GM06990 (cell line): ENCODE results near the gene AK8.

ENCODE experiments used
- DNase-seq: peaks from one replicate; pipeline ENCODE4 v3.0.0-alpha.2; 2011; ENCODE audit not compliant: insufficient read length; ENCODE audit errors: extremely low read depth
- H3K27me3 ChIP-seq: replicated peaks from 2 replicates; pipeline ENCODE4 v1.6.0; 2011; ENCODE audit warnings: low read length; ENCODE audit not compliant: control insufficient read depth, insufficient read depth
- H3K36me3 ChIP-seq: 2 replicates; pipeline ENCODE4 v1.5.1; 2011; ENCODE audit warnings: low read length; ENCODE audit not compliant: control insufficient read depth, insufficient read depth
- H3K4me3 ChIP-seq: replicated peaks from 2 replicates; pipeline ENCODE4 v1.5.1; 2011; ENCODE audit warnings: low read depth, mild to moderate bottlenecking, control low read depth, low read length
- TF ChIP-seq, protein P1 (sequence below): IDR thresholded peaks from 2 replicates; pipeline ENCODE4 v1.5.1; 2011; ENCODE audit warnings: low read length, control low read depth, mild to moderate bottlenecking, inconsistent platforms; ENCODE audit not compliant: insufficient read depth, poor library complexity, severe bottlenecking

The AK8 gene

DNA sequence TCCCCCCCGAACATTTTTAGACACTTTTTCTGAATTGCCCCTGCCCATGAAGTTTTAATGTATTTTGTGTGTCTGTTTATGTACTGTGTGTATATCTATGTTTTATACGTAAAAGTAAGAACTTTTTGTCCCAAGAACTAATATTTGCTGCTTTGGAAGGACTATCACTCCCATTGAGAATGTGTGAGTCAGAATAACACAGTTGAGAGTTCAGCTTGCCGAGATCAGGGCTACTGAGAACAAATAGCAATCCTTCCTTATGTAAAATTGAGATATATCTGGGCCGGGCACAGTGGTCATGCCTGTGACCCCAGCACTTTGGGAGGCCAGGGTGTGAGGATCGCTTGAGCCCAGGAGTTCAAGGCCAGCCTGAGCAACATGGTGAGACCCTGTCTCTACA is 196.5 kb downstream of the AK8 start:
- Histone ChIP-seq H3K36me3 (peaks cover 22% of the 10 kb centered on the region), H3K27me3 (no peaks in the 10 kb centered on the region), H3K4me3 (no peak overlapping the region)
- DNase-seq: no peak
- TF ChIP-seq, protein P1, sequence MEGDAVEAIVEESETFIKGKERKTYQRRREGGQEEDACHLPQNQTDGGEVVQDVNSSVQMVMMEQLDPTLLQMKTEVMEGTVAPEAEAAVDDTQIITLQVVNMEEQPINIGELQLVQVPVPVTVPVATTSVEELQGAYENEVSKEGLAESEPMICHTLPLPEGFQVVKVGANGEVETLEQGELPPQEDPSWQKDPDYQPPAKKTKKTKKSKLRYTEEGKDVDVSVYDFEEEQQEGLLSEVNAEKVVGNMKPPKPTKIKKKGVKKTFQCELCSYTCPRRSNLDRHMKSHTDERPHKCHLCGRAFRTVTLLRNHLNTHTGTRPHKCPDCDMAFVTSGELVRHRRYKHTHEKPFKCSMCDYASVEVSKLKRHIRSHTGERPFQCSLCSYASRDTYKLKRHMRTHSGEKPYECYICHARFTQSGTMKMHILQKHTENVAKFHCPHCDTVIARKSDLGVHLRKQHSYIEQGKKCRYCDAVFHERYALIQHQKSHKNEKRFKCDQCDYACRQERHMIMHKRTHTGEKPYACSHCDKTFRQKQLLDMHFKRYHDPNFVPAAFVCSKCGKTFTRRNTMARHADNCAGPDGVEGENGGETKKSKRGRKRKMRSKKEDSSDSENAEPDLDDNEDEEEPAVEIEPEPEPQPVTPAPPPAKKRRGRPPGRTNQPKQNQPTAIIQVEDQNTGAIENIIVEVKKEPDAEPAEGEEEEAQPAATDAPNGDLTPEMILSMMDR: no peak

DNA sequence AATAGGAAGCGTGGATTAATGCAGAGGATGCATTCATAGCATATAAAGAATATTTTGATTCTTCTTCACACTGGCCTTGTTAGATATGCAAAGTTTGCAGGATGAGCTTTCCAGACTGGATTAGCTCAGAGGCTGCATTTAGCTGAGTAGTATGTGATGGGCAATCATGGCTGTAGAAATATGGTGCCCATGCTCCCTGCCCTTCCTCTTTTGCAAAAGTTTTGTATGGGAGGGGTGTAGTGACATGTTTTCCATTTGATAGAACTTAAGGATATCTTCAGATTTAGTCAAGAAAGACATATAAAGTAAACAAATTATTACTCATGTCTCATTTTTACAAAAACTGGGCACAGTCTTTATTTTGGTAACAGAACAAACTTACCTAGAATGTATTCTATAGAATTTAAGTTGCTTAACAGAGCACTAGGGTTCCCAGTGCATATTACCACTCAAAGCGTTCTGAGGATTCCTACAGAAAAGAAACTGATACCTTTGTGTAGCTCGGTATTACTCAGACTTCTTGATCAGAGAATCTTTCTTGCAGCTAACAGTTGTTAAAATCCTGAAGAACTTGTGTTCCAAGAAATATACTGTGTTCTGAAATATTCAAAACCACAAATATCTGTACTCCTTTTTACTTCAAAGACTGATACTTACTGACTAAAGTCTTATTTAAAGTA is 198.0 kb downstream of the AK8 start:
- Histone ChIP-seq H3K27me3 (no peaks in the 10 kb centered on the region), H3K4me3 (no peak overlapping the region), H3K36me3 (peaks cover 22% of the 10 kb centered on the region)
- TF ChIP-seq, protein P1: no peak
- DNase-seq: no peak

DNA sequence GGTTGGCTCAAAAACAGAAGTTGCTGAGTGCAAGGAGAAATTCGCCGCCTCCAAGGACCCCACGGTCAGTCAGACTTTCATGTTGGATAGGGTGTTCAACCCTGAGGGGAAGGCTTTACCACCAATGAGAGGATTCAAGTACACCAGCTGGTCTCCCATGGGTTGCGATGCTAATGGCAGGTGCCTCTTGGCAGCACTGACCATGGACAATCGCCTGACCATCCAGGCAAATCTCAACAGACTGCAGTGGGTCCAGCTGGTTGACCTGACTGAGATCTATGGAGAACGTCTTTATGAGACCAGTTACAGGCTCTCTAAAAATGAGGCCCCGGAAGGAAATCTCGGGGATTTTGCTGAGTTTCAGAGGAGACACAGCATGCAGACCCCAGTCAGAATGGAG is 200.1 kb downstream of the AK8 start:
- TF ChIP-seq, protein P1: no peak
- peaks cover 13% of the 10 kb centered on the region for H3K36me3 ChIP-seq
- H3K4me3 ChIP-seq: no peak overlapping the region
- H3K27me3 ChIP-seq: no peaks in the 10 kb centered on the region
- no peak for DNase-seq
